Measurements from ENCODE around the gene CRIP2.
A peak's percentile ranks its signal among the peaks of the same experiment; 100 is the strongest.

DNA sequence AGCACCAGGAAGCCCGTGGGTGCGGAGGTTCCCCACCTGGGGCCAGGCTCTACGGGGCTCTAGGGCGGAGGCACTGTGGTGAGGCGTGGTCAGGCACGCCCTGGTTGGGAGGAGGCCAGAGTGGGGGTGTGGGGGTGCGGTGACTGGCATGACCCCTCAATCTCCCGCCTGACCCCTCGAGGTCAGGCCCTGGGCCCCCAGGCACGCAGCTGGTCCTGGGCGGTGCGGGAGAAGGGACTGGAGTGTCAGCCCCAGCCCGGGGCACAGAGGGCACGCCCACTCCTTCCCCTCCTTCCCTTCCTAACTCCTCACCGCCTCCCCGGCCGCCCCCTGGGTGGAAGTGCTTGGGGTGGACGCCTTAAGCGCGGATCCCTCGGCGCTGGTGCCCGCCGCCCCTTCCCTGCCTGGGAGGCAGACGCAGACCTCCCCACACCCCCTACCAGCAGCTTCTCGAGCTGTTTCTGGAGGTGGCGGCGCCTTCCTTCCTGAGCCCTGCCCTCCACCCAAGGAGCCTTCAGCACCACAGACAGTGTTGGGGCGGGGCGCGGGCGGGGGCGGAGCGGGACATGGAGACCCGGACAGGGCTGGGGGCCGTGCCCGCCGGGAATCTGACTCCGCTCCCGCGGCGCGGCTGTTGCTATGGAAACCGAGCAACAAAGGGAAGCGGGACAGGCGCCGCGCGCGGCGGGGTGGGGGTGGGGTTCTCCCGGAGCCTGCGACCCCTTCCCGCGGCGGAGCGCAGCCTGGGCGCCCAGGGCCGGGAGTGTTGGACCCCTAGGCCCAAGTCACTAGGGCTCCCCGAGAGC lies 741 bp upstream of the CRIP2 start:
- TF ChIP-seq, protein P1, sequence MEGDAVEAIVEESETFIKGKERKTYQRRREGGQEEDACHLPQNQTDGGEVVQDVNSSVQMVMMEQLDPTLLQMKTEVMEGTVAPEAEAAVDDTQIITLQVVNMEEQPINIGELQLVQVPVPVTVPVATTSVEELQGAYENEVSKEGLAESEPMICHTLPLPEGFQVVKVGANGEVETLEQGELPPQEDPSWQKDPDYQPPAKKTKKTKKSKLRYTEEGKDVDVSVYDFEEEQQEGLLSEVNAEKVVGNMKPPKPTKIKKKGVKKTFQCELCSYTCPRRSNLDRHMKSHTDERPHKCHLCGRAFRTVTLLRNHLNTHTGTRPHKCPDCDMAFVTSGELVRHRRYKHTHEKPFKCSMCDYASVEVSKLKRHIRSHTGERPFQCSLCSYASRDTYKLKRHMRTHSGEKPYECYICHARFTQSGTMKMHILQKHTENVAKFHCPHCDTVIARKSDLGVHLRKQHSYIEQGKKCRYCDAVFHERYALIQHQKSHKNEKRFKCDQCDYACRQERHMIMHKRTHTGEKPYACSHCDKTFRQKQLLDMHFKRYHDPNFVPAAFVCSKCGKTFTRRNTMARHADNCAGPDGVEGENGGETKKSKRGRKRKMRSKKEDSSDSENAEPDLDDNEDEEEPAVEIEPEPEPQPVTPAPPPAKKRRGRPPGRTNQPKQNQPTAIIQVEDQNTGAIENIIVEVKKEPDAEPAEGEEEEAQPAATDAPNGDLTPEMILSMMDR (IDR thresholded peaks at IDR 0.05), result no peak
- TF ChIP-seq POLR2A (IDR thresholded peaks at IDR 0.05), result peak in 1 of 2 donors; percentile 7
